ENCODE data around the gene DDX42.

DDX42 gene

DNA sequence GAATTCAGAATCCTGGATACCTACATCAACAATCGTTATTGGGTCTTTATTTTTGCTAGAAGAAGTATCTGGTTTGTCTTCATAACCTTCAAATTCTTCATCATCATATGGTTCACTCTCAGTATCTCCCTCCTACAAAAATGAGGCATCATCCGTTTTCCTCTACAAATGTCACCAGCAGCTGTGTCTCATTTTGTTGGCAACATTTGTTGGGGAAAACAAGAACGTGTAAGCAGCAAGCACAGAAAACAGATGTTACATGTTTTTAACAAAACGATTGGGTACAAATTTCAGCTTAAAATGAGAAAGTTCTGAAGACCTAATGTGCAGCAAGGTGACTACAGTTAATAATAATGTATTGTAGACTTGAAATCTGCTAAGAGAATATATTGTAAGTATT is 9.3 kb upstream of the DDX42 start:
- no peak for DNase-seq (ENCODE audit: low read depth)
- TF ChIP-seq, protein P1, sequence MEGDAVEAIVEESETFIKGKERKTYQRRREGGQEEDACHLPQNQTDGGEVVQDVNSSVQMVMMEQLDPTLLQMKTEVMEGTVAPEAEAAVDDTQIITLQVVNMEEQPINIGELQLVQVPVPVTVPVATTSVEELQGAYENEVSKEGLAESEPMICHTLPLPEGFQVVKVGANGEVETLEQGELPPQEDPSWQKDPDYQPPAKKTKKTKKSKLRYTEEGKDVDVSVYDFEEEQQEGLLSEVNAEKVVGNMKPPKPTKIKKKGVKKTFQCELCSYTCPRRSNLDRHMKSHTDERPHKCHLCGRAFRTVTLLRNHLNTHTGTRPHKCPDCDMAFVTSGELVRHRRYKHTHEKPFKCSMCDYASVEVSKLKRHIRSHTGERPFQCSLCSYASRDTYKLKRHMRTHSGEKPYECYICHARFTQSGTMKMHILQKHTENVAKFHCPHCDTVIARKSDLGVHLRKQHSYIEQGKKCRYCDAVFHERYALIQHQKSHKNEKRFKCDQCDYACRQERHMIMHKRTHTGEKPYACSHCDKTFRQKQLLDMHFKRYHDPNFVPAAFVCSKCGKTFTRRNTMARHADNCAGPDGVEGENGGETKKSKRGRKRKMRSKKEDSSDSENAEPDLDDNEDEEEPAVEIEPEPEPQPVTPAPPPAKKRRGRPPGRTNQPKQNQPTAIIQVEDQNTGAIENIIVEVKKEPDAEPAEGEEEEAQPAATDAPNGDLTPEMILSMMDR (IDR thresholded peaks at IDR 0.05; ENCODE audit: low read length, missing control alignments): no peak
- no peak overlapping the region for H3K4me3 ChIP-seq (replicated peaks; ENCODE audit: low read depth, low read length)

DNA sequence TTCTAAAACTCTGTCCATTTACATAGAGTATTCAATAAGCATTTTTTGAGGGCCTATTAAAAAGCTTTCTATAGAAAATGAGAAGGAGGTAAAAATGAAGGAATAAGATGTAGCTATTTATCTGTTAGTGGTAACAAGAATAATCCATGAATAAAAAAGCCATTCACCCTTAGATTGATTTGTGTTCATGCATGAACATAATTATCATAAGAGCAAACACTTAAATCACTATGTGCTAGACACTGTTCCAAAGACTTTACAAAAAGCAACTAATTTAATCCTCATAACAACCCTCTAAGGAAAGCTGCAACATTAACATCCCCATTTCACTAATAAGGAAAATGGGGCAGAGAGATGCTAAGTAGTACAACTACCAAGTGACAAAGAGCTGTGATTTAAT is 7.2 kb upstream of the DDX42 start:
- no peak overlapping the region for H3K4me3 ChIP-seq (replicated peaks; ENCODE audit: low read depth, low read length)
- no peak for DNase-seq (ENCODE audit: low read depth)
- TF ChIP-seq, protein P1 (IDR thresholded peaks at IDR 0.05; ENCODE audit: low read length, missing control alignments): no peak

- no peak for DNase-seq (ENCODE audit: low read depth)
- TF ChIP-seq, protein P1 (IDR thresholded peaks at IDR 0.05; ENCODE audit: low read length, missing control alignments): no peak
- H3K4me3 ChIP-seq (replicated peaks; ENCODE audit: low read depth, low read length): no peak overlapping the region
These were observed 5.5 kb upstream of the DDX42 start for GRCh38 chr17:63768433-63768832.

DNA sequence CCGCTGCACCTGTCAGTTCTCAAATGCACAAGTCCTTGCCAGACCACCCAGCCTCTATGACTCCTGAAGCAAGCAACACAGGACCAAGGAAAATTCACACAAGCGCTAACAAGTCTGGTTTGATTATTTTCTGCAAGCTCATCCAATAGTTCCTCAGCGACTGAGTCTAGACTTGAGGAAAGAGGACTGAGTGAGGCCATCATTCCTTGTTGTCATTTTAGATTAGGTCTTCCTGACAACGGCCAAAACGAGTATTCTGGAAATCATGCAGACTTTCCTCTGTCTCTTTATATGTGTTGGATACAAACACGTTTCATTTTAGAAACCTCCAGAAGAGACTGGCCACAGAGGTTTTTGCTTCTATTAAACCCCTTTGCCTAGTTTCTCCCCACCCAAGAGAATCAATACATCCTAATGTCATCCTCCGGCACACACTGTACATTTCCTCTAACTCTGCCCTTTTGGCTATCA is 1.1 kb upstream of the DDX42 start:
- DNase-seq (ENCODE audit: low read depth): peak; percentile 31
- peak overlapping the region; percentile 81 for H3K4me3 ChIP-seq (replicated peaks; ENCODE audit: low read depth, low read length)
- TF ChIP-seq, protein P1 (IDR thresholded peaks at IDR 0.05; ENCODE audit: low read length, missing control alignments): no peak

GRCh38 chr17:63773272-63774140 is 464 bp upstream of the DDX42 start, which contains the start of gene CCDC47:
TSS of gene CCDC47 (minus strand) at chr17:63773597. CDS start at chr17:63766175, 7,422 bp downstream.
- H3K4me3 ChIP-seq (replicated peaks; ENCODE audit: low read depth, low read length): peak within 1 kb of the TSS; percentile 81
- TF ChIP-seq, protein P1 (IDR thresholded peaks at IDR 0.05; ENCODE audit: low read length, missing control alignments): no peak
- peak; percentile 100 for DNase-seq (ENCODE audit: low read depth)

- H3K4me3 ChIP-seq (replicated peaks; ENCODE audit: low read depth, low read length): peak overlapping the region; percentile 81
- DNase-seq (ENCODE audit: low read depth): peak; percentile 14
- TF ChIP-seq, protein P1 (IDR thresholded peaks at IDR 0.05; ENCODE audit: low read length, missing control alignments): no peak
These were observed 947 bp downstream of the DDX42 start for GRCh38 chr17:63774969-63775265.

- TF ChIP-seq, protein P1 (IDR thresholded peaks at IDR 0.05; ENCODE audit: low read length, missing control alignments): no peak
- no peak for DNase-seq (ENCODE audit: low read depth)
- peak overlapping the region; percentile 81 for H3K4me3 ChIP-seq (replicated peaks; ENCODE audit: low read depth, low read length)
These were observed 1.4 kb downstream of the DDX42 start for GRCh38 chr17:63775420-63775819.
